22Rv1 (cell line): ENCODE results near the gene FHL2.

Source experiments
- CTCF ChIP-seq: fragments of 450-650 bp; IDR thresholded peaks from 2 replicates; pipeline ENCODE4 v1.5.1; 2017; ENCODE audit warnings: mild to moderate bottlenecking
- ZFX ChIP-seq: fragments of 450-650 bp; IDR thresholded peaks from 2 replicates; pipeline ENCODE4 v1.6.1; 2017; ENCODE audit warnings: antibody characterized with exemption, borderline replicate concordance

GRCh38 chr2:105339414-105339813 lies 59.4 kb downstream of the FHL2 start:
- TF ChIP-seq CTCF (no peak), ZFX (no peak)
